WTC11 (cell line): ENCODE results near the gene UPF2.

Experiments used
- ERG ChIP-seq: fragments of 250-450 bp; sonication (Bioruptor Pico); IDR thresholded peaks from 2 replicates; pipeline ENCODE4 v1.8.0; 2021; ENCODE audit warnings: mild to moderate bottlenecking
- FOXJ3 ChIP-seq: sonication (generic); formaldehyde crosslinking; IDR thresholded peaks from 2 replicates; pipeline ENCODE4 v1.9.0; 2021; ENCODE audit warnings: missing genetic modification reagents, mild to moderate bottlenecking, borderline replicate concordance
- TEAD4 ChIP-seq: sonication (generic); formaldehyde crosslinking; IDR thresholded peaks from 2 replicates; pipeline ENCODE4 v1.8.0; 2022; ENCODE audit warnings: mild to moderate bottlenecking, missing genetic modification reagents
- TF ChIP-seq, protein P1 (sequence below): fragments of 200-600 bp; IDR thresholded peaks from 2 replicates; pipeline ENCODE4 v1.8.0; 2022; ENCODE audit warnings: antibody characterized with exemption
- TF ChIP-seq, protein P2 (sequence below): sonication (generic); formaldehyde crosslinking; IDR thresholded peaks from 2 replicates; pipeline ENCODE4 v1.8.0; 2022; ENCODE audit warnings: mild to moderate bottlenecking, missing genetic modification reagents
- TF ChIP-seq, protein P3 (sequence below): sonication (generic); formaldehyde crosslinking; IDR thresholded peaks from 2 replicates; pipeline ENCODE4 v1.8.0; 2022; ENCODE audit warnings: mild to moderate bottlenecking, missing genetic modification reagents

DNA sequence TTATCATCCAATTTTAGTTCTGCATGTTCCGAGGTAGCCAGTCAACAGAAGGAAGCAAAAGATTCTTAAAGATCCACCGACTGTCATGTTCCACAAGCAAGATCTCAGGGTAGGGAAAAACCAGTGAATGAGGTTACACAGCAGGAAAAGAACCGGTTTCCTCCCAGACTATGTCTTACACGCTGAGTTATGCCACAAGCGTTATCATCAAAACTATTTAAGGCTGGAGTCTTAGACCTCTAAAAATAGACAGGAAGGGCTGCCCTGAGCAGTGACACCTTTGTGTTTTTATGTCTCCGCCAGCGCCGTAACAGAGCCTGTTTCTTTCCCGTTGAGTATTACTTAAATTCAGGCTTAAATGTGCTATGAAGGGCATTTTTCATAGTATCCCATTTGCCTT, 171.1 kb downstream of the UPF2 start:
- TF ChIP-seq, protein P1, sequence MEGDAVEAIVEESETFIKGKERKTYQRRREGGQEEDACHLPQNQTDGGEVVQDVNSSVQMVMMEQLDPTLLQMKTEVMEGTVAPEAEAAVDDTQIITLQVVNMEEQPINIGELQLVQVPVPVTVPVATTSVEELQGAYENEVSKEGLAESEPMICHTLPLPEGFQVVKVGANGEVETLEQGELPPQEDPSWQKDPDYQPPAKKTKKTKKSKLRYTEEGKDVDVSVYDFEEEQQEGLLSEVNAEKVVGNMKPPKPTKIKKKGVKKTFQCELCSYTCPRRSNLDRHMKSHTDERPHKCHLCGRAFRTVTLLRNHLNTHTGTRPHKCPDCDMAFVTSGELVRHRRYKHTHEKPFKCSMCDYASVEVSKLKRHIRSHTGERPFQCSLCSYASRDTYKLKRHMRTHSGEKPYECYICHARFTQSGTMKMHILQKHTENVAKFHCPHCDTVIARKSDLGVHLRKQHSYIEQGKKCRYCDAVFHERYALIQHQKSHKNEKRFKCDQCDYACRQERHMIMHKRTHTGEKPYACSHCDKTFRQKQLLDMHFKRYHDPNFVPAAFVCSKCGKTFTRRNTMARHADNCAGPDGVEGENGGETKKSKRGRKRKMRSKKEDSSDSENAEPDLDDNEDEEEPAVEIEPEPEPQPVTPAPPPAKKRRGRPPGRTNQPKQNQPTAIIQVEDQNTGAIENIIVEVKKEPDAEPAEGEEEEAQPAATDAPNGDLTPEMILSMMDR = no peak
- TF ChIP-seq FOXJ3 (CRISPR knock-in tag) (no peak), ERG (CRISPR knock-in tag) (no peak), TEAD4 (CRISPR knock-in tag) (no peak)
- TF ChIP-seq, protein P2, sequence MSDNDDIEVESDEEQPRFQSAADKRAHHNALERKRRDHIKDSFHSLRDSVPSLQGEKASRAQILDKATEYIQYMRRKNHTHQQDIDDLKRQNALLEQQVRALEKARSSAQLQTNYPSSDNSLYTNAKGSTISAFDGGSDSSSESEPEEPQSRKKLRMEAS (CRISPR knock-in tag) = no peak
- TF ChIP-seq, protein P3, sequence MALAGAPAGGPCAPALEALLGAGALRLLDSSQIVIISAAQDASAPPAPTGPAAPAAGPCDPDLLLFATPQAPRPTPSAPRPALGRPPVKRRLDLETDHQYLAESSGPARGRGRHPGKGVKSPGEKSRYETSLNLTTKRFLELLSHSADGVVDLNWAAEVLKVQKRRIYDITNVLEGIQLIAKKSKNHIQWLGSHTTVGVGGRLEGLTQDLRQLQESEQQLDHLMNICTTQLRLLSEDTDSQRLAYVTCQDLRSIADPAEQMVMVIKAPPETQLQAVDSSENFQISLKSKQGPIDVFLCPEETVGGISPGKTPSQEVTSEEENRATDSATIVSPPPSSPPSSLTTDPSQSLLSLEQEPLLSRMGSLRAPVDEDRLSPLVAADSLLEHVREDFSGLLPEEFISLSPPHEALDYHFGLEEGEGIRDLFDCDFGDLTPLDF (CRISPR knock-in tag) = no peak
